ENCODE measurements around the gene TRIM71.

Gene TRIM71

DNA sequence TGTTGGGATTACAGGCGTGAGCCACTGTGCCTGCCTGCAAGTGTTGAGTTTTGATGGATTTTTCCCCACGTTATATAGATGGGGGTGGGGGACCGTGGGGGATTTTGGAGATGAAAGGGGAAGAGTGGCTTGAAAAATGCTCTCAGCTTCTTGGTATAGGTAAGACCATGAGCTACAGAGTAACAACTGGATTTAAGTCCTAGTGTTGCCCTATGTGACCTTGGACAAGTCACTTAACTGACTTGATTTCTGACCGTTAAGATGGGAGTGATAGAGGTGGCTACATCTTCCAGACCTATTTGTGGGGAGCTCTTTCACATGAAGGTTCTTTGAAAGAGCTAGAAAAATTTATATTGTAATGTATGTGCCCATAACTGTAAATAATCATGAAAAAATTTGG, 13.3 kb downstream of the TRIM71 start:
- no peak for DNase-seq (ENCODE audit: low read depth)
- no peak for TF ChIP-seq CTCF (conservative IDR thresholded peaks at IDR 0.05; ENCODE audit: control insufficient read depth, insufficient read depth, low read depth, low read length)

DNA sequence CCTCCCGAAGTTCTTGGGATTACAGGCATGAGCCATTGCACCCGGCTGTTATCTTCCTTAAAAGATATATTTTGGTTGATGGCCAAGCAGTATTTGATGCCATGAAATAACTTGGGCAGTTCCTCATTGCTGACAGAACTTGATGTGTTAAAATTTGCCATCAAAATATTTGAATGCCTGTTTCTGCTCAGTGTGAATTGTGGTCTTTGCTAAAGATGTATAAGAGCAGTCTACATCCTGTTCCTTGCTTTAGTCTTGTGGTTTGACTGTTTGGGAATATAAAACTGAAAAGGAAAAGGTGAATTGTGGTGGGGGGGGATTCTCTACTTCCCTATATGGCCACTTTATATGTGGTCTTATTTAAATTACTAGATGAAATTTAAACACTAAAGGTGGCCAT, 14.0 kb downstream of the TRIM71 start:
- DNase-seq (ENCODE audit: low read depth) = no peak
- TF ChIP-seq CTCF (conservative IDR thresholded peaks at IDR 0.05; ENCODE audit: control insufficient read depth, insufficient read depth, low read depth, low read length) = no peak
- H3K4me3 ChIP-seq (ENCODE audit: control insufficient read depth, low read depth, low read length) = no peak overlapping the region

More for the DNA sequence above, 13.3 kb downstream of the TRIM71 start:
- no peak overlapping the region for H3K4me3 ChIP-seq (ENCODE audit: control insufficient read depth, low read depth, low read length)

- H3K4me3 ChIP-seq (ENCODE audit: control insufficient read depth, low read depth, low read length) = no peak overlapping the region
- TF ChIP-seq CTCF (conservative IDR thresholded peaks at IDR 0.05; ENCODE audit: control insufficient read depth, insufficient read depth, low read depth, low read length) = no peak
- no peak for DNase-seq (ENCODE audit: low read depth)
Observed at GRCh38 chr3:32832193-32832592, 14.4 kb downstream of the TRIM71 start.

DNA sequence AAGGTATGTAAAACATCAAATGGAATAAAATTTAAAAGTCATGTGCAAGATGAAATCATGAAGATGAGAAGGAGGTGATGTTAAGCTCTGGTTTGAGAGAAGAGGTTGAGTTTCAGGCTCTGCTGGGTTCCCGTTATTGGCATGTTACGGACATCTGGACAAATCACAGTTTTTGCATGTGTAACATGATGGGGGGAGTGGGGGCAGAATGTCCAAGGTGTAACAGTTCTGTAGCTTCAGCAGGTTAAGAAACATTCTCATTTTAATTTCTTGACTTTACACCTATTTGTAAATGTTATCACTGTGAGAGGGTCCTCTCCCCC, 17.2 kb downstream of the TRIM71 start:
- no peak for TF ChIP-seq CTCF (conservative IDR thresholded peaks at IDR 0.05; ENCODE audit: control insufficient read depth, insufficient read depth, low read depth, low read length)
- no peak overlapping the region for H3K4me3 ChIP-seq (ENCODE audit: control insufficient read depth, low read depth, low read length)
- DNase-seq (ENCODE audit: low read depth) = no peak

DNA sequence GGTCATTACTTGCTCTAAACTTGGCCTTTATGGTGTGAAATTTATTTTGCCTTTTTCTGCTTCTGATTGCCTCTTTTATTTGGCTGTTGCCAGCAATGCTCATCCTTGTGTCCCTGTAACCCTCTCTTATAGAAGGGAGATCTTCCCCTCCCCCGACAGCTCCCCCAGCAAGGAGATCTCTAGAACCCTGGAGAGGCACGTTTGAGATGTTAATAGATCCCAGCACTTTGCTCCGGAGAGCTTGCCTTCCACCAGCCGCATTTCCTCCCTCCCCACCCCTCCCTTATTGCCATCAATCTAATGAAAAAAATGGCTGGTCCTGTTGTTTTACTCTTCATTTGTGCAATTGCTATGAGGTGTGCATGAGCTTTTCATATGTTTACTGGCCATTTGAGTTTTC, 18.2 kb downstream of the TRIM71 start:
- DNase-seq (ENCODE audit: low read depth) = no peak
- H3K4me3 ChIP-seq (ENCODE audit: control insufficient read depth, low read depth, low read length) = no peak overlapping the region
- no peak for TF ChIP-seq CTCF (conservative IDR thresholded peaks at IDR 0.05; ENCODE audit: control insufficient read depth, insufficient read depth, low read depth, low read length)

GRCh38 chr3:32836601-32837000, 18.8 kb downstream of the TRIM71 start:
- H3K4me3 ChIP-seq (ENCODE audit: control insufficient read depth, low read depth, low read length) = no peak overlapping the region
- no peak for TF ChIP-seq CTCF (conservative IDR thresholded peaks at IDR 0.05; ENCODE audit: control insufficient read depth, insufficient read depth, low read depth, low read length)
- no peak for DNase-seq (ENCODE audit: low read depth)

GRCh38 chr3:32837366-32837765, 19.6 kb downstream of the TRIM71 start:
- no peak for TF ChIP-seq CTCF (conservative IDR thresholded peaks at IDR 0.05; ENCODE audit: control insufficient read depth, insufficient read depth, low read depth, low read length)
- no peak for DNase-seq (ENCODE audit: low read depth)
- no peak overlapping the region for H3K4me3 ChIP-seq (ENCODE audit: control insufficient read depth, low read depth, low read length)
